GM12801 (cell line): ENCODE results near the gene UST.

ENCODE experiments used
- CTCF ChIP-seq: IDR thresholded peaks from one replicate; pipeline ENCODE4 v1.5.1; 2011; ENCODE audit warnings: control low read depth; ENCODE audit not compliant: insufficient read length; ENCODE audit errors: extremely low read depth

Gene UST

DNA sequence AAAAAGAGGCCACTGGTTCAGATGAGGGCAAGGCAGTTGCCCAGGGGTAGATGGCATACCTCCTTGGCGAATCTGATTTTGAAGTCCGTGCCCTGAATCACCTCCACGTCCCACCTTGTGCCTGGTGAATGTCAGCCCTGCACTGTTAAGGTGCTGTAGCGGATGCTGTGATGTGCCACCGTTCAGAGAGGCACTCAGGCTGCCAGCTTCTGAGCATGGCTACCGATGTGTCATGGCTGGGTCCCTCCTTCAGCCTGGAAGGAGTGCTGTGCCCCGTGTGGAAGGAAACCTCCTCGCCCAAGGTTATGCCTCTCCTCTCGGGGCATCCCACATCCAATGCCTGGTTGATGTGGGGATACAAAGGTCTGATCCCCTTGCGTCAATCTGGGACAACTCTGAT is 43.6 kb downstream of the UST start:
- TF ChIP-seq CTCF, result no peak

DNA sequence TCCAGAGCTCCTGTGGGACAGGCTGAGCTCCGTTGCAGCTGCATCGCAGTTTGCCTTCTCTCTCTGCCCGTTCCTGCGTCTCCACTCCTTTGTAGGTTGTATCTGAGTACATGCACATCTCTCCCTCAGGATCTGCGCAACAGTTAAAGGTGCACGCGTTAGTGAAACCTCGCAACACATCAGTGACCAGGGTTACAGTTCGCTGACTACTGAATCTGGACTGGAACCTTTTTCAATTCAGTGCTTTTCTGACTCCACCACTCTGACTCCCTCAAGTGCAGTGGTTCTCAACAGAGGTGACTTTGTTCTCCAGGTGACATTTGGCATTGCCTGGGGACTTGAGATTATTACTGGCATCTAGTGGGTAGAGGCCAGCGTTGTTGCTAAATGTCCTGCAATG is 44.0 kb downstream of the UST start:
- no peak for TF ChIP-seq CTCF

- TF ChIP-seq CTCF, result no peak
Observed at GRCh38 chr6:148791372-148791771, 44.5 kb downstream of the UST start.

DNA sequence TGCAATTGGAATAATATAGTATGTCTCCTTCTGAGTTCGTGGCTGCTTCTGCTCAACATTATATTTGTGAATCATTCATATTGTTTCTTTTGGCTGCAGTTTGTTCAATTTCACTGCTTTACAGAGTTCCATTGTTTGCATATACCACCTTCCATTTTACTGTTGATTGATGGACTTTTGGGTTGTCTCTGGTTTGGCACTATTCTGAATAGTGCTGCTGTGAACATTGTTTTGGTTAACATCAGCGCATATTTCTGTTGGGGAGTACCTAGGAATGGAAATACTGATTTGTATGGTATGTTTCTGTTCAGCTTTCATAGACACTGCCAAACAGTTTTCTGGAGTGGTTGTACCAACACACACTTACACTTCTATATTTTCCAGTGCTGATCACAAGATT is 46.9 kb downstream of the UST start:
- no peak for TF ChIP-seq CTCF

DNA sequence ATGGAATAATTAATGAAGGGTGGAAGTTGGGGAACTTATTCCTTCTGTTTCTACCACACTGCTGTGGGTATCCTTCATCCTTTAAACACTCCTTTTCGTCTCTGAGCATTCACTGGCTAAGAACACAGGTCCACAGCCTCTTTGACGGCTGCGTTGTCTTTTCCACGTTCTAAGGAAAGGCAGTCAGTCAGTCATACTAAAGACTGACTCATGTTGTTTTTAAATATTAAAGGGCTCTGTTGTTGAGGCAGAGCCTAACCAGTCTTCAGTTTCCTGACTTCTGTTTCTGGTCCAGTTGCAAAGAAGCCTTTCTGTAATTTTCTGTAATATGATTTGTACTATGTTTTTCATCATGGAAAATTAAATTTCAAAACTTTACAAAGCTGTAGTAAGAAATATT is 48.0 kb downstream of the UST start:
- TF ChIP-seq CTCF, result no peak

- TF ChIP-seq CTCF, result no peak
Observed at GRCh38 chr6:148795563-148795962, 48.7 kb downstream of the UST start.

- no peak for TF ChIP-seq CTCF
Observed at GRCh38 chr6:148799647-148800046, 52.8 kb downstream of the UST start.

DNA sequence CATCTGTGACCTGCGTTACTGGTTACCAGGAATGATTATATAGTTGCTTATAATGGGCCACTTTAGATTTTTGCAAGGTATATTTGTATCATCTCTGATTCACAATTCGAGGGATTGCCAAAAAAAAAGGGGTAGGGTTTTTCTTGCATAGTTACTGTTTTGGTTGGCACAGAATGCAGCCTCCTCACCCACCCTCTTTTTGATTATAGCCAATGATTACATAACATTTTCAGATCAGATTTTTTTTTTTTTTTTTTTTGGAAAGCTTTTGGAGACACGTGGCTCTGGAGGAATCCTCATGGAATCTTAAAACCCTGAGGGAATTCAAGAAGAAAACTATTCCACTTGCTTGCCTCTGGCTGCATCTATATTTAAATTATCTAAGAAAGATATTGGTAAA is 53.7 kb downstream of the UST start:
- TF ChIP-seq CTCF, result no peak
